HepG2 (cell line): ENCODE measurements around the gene ATG9A. TPM values are rescaled to one million over a fixed set of nuclear protein-coding genes. Genes with fewer than 3 reads are reported as not detected.

Source experiments
- ARNTL ChIP-seq: sonication (generic); formaldehyde crosslinking; IDR thresholded peaks from 2 replicates; pipeline ENCODE4 v1.4.0; 2020; ENCODE audit warnings: mild to moderate bottlenecking, missing genetic modification reagents
- BRCA1 ChIP-seq: sonication (generic); formaldehyde crosslinking; IDR thresholded peaks from 2 replicates; pipeline ENCODE4 v1.4.0; 2020; ENCODE audit warnings: missing genetic modification reagents
- CREB1 ChIP-seq, 2 experiments: fragments of 450-650 bp in 1 of 2; IDR thresholded peaks; 2 replicates each; pipeline ENCODE4 v1.6.1; 2016 to 2017; ENCODE audit warnings: control low read depth in 1 of 2, mild to moderate bottlenecking in 1 of 2, missing compliant biosample characterization in 1 of 2, missing genetic modification characterization in 1 of 2
- FOXA1 ChIP-seq, 2 experiments: fragments of 450-650 bp in 1 of 2; sonication (generic) in 1 of 2; formaldehyde crosslinking in 1 of 2; IDR thresholded peaks; 2 replicates each; pipeline versions ENCODE4 v1.4.0 to v1.6.1; 2016 to 2020; ENCODE audit warnings: missing genetic modification reagents in 1 of 2
- GLI4 ChIP-seq: sonication (generic); formaldehyde crosslinking; IDR thresholded peaks from 2 replicates; pipeline ENCODE4 v1.5.1; 2020; ENCODE audit warnings: missing genetic modification reagents, mild to moderate bottlenecking, moderate library complexity, borderline replicate concordance
- HES4 ChIP-seq: sonication (generic); formaldehyde crosslinking; IDR thresholded peaks from 2 replicates; pipeline ENCODE4 v1.9.0; 2021; ENCODE audit warnings: mild to moderate bottlenecking, missing genetic modification reagents, borderline replicate concordance
- HNF4A ChIP-seq: sonication (generic); formaldehyde crosslinking; IDR thresholded peaks from 2 replicates; pipeline ENCODE4 v1.4.0; 2020; ENCODE audit warnings: missing genetic modification reagents
- HNF4G ChIP-seq, 2 experiments: sonication (generic) in 1 of 2; formaldehyde crosslinking in 1 of 2; IDR thresholded peaks; 2 replicates each; pipeline versions ENCODE4 v1.4.0 to v1.6.1; 2011 to 2020; ENCODE audit warnings: borderline replicate concordance in 2 of 2, low read depth in 2 of 2, mild to moderate bottlenecking in 2 of 2, low read length in 1 of 2, missing genetic modification reagents in 1 of 2, moderate library complexity in 1 of 2
- HOXD1 ChIP-seq: sonication (generic); formaldehyde crosslinking; IDR thresholded peaks from 2 replicates; pipeline ENCODE4 v1.5.0; 2020; ENCODE audit warnings: missing genetic modification reagents
- NCOR1 ChIP-seq: fragments of 200-600 bp; sonication (generic); IDR thresholded peaks from 2 replicates; pipeline ENCODE4 v1.7.0; 2017; ENCODE audit warnings: antibody characterized with exemption, low read length, borderline replicate concordance
- NFE2L2 ChIP-seq: fragments of 150-350 bp; IDR thresholded peaks from 2 replicates; pipeline ENCODE4 v1.6.1; 2014; ENCODE audit warnings: low read length
- PAWR ChIP-seq: sonication (generic); formaldehyde crosslinking; IDR thresholded peaks from 2 replicates; pipeline ENCODE4 v1.4.0; 2020; ENCODE audit warnings: missing genetic modification reagents, mild to moderate bottlenecking, borderline replicate concordance
- RELA ChIP-seq: sonication (generic); formaldehyde crosslinking; IDR thresholded peaks from 2 replicates; pipeline ENCODE4 v1.4.0; 2020; ENCODE audit warnings: missing genetic modification reagents
- SRSF4 ChIP-seq: fragments of 200-400 bp; formaldehyde crosslinking; IDR thresholded peaks from one replicate; pipeline ENCODE4 v1.6.1; 2018; ENCODE audit warnings: mild to moderate bottlenecking, low read depth, low read length, moderate library complexity; ENCODE audit not compliant: poor library complexity, severe bottlenecking
- ZEB1 ChIP-seq: IDR thresholded peaks from 2 replicates; pipeline ENCODE4 v1.6.1; 2012; ENCODE audit warnings: mild to moderate bottlenecking, low read depth, inconsistent platforms; ENCODE audit not compliant: insufficient replicate concordance
- ZMYM4 ChIP-seq: sonication (generic); formaldehyde crosslinking; IDR thresholded peaks from 2 replicates; pipeline ENCODE4 v1.8.1; 2023; ENCODE audit warnings: mild to moderate bottlenecking, missing genetic modification reagents
- ZNF12 ChIP-seq: sonication (generic); formaldehyde crosslinking; IDR thresholded peaks from 2 replicates; pipeline ENCODE4 v1.5.0; 2020; ENCODE audit warnings: missing genetic modification reagents
- ZNF124 ChIP-seq: sonication (generic); formaldehyde crosslinking; IDR thresholded peaks from 2 replicates; pipeline ENCODE4 v1.4.0; 2020; ENCODE audit warnings: missing genetic modification reagents
- ZNF160 ChIP-seq: sonication (generic); formaldehyde crosslinking; IDR thresholded peaks from 2 replicates; pipeline ENCODE4 v1.8.0; 2022; ENCODE audit warnings: mild to moderate bottlenecking, inconsistent platforms, missing genetic modification reagents
- ZNF431 ChIP-seq: sonication (generic); formaldehyde crosslinking; IDR thresholded peaks from 2 replicates; pipeline ENCODE4 v1.9.0; 2022; ENCODE audit warnings: missing genetic modification reagents, low read depth, mild to moderate bottlenecking, borderline replicate concordance
- ZNF7 ChIP-seq: IDR thresholded peaks from 2 replicates; pipeline ENCODE4 v1.6.1; 2016; ENCODE audit warnings: missing biosample characterization, missing genetic modification reagents
- ZNF713 ChIP-seq: sonication (generic); formaldehyde crosslinking; IDR thresholded peaks from 2 replicates; pipeline ENCODE4 v1.4.0; 2020; ENCODE audit warnings: mild to moderate bottlenecking, missing genetic modification reagents
- ZNF720 ChIP-seq: sonication (generic); formaldehyde crosslinking; IDR thresholded peaks from 2 replicates; pipeline ENCODE4 v1.4.0; 2020; ENCODE audit warnings: missing genetic modification reagents
- ZNF883 ChIP-seq: sonication (generic); formaldehyde crosslinking; IDR thresholded peaks from 2 replicates; pipeline ENCODE4 v1.5.1; 2020; ENCODE audit warnings: mild to moderate bottlenecking, missing genetic modification reagents; ENCODE audit errors: not compliant biosample characterization
- polyA plus RNA-seq, 8 experiments: library from polyadenylated mRNA; depleted of rRNA in 3 of 8; stranded (reverse) in 7 of 8; unstranded in 1 of 8; fragments of >200 nt; fragmentation: Illumina TruSeq in 4 of 8; extraction: Trizol in 4 of 8; gene quantifications; 2 replicates each; pipeline versions ENCODE4 v1.2.1 to v1.2.3, GENCODE V29; 2011 to 2016; ENCODE audit warnings: low read depth in 4 of 8, missing spikeins in 1 of 8, mixed read lengths in 1 of 8; ENCODE audit not compliant: insufficient read depth in 1 of 8
- total RNA-seq, 5 experiments: library from RNA; depleted of rRNA; stranded (reverse); fragments of >200 nt; fragmentation: Illumina TruSeq; extraction: Trizol; gene quantifications; 2 replicates each; pipeline ENCODE4 v1.2.3, GENCODE V29; 2016; ENCODE audit warnings: low read depth in 1 of 5
- TF ChIP-seq, protein P1 (sequence below): sonication (generic); formaldehyde crosslinking; IDR thresholded peaks from 2 replicates; pipeline ENCODE4 v1.8.0; 2022; ENCODE audit warnings: mild to moderate bottlenecking, missing genetic modification reagents
- TF ChIP-seq, protein P2 (sequence below): sonication (generic); formaldehyde crosslinking; IDR thresholded peaks from 2 replicates; pipeline ENCODE4 v1.4.0; 2020; ENCODE audit warnings: missing genetic modification reagents
- TF ChIP-seq, protein P3 (sequence below): sonication (generic); formaldehyde crosslinking; IDR thresholded peaks from 2 replicates; pipeline ENCODE4 v1.8.0; 2022; ENCODE audit warnings: low read depth, missing genetic modification reagents

Gene ATG9A
- total and polyA plus RNA-seq, 2 of the 13 experiments (the other 11 are each of a cell fraction or from before 2014, with no cell fraction given): 35.0 to 131 TPM

DNA sequence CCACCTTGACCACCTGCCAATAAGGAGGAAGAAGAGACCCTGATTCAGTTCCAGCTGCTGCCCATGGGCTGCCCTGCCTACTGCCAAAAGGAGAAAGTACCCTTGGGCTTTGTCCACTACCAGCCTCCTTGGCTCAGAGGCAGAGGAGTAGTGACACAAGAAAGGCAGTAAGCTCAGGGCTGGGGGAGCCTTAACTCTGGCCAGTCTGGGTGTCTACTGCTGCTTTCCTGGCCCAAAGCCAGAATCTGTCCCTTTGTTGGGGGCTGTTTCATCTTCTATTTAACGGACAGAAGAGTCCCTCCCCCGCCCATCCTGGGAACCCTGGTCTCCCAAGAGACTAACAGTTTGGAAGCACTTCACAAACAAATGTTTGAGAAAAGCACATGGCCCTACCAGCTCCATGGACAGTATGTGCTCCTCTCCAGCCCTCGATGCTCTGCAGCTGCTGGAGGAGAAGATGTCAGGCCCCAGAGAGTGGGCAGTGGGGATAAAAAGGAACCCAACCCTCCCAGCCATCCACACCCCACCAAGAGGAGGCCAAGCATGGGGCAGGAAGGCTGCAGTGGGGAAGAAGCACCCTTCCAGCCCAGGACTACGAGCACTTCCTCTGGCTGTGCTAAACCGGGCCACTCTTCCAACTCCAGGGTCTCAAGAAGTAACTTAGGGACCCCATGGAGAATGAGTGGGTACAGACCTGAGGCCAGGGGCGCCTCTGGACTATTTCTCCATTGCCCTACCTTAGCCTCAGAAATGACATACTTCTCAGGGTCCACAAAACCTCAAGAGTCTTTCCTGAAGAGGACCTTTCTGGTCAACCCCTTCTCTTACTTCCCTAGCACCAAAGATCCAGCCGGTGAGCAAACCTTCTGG, 1.2 kb downstream of the ATG9A start (continued):
- TF ChIP-seq, protein P1, sequence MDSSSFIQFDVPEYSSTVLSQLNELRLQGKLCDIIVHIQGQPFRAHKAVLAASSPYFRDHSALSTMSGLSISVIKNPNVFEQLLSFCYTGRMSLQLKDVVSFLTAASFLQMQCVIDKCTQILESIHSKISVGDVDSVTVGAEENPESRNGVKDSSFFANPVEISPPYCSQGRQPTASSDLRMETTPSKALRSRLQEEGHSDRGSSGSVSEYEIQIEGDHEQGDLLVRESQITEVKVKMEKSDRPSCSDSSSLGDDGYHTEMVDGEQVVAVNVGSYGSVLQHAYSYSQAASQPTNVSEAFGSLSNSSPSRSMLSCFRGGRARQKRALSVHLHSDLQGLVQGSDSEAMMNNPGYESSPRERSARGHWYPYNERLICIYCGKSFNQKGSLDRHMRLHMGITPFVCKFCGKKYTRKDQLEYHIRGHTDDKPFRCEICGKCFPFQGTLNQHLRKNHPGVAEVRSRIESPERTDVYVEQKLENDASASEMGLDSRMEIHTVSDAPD (CRISPR knock-in tag): no peak
- no peak for TF ChIP-seq HNF4G (IDR thresholded peaks at IDR 0.05; ENCODE audit: borderline replicate concordance, low read depth, low read length)
- no peak for TF ChIP-seq HNF4G (CRISPR knock-in tag; IDR thresholded peaks at IDR 0.05; ENCODE audit: borderline replicate concordance, low read depth)
- no peak for TF ChIP-seq FOXA1 (IDR thresholded peaks at IDR 0.05)
- TF ChIP-seq FOXA1 (CRISPR knock-in tag; IDR thresholded peaks at IDR 0.05): no peak
- TF ChIP-seq ZNF160 (CRISPR knock-in tag): no peak
- no peak for TF ChIP-seq ZMYM4
- TF ChIP-seq ZNF431 (CRISPR knock-in tag): no peak
- TF ChIP-seq, protein P2, sequence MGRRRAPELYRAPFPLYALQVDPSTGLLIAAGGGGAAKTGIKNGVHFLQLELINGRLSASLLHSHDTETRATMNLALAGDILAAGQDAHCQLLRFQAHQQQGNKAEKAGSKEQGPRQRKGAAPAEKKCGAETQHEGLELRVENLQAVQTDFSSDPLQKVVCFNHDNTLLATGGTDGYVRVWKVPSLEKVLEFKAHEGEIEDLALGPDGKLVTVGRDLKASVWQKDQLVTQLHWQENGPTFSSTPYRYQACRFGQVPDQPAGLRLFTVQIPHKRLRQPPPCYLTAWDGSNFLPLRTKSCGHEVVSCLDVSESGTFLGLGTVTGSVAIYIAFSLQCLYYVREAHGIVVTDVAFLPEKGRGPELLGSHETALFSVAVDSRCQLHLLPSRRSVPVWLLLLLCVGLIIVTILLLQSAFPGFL: 0 out of 2 replicates have a peak, but pooled peaks have one; percentile 85
- no peak for TF ChIP-seq ZNF124 (CRISPR knock-in tag)
- TF ChIP-seq GLI4: no peak
- no peak for TF ChIP-seq BRCA1
- TF ChIP-seq, protein P3, sequence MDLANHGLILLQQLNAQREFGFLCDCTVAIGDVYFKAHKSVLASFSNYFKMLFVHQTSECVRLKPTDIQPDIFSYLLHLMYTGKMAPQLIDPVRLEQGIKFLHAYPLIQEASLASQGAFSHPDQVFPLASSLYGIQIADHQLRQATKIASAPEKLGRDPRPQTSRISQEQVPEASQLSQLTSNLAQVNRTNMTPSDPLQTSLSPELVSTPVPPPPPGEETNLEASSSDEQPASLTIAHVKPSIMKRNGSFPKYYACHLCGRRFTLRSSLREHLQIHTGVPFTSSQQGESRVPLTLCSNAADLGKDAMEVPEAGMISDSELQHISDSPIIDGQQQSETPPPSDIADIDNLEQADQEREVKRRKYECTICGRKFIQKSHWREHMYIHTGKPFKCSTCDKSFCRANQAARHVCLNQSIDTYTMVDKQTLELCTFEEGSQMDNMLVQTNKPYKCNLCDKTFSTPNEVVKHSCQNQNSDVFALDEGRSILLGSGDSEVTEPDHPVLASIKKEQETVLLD (CRISPR knock-in tag): no peak
- no peak for TF ChIP-seq CREB1 (IDR thresholded peaks at IDR 0.05)
- TF ChIP-seq CREB1 (CRISPR knock-in tag; IDR thresholded peaks at IDR 0.05): no peak
- TF ChIP-seq RELA: no peak
- no peak for TF ChIP-seq NCOR1
- TF ChIP-seq HNF4A (CRISPR knock-in tag): no peak
- no peak for TF ChIP-seq ZNF883 (CRISPR knock-in tag)
- no peak for TF ChIP-seq ZNF7 (CRISPR knock-in tag)
- no peak for TF ChIP-seq ZNF720 (CRISPR knock-in tag)
- TF ChIP-seq ZNF12 (CRISPR knock-in tag): no peak
- TF ChIP-seq SRSF4: no peak
- TF ChIP-seq HES4 (CRISPR knock-in tag): no peak; the same call in 1 of the 2 replicates
- TF ChIP-seq ARNTL (CRISPR knock-in tag): 0 out of 2 replicates have a peak, but pooled peaks have one; percentile 12
- no peak for TF ChIP-seq ZNF713
- TF ChIP-seq ZEB1: no peak
- TF ChIP-seq NFE2L2: no peak
- TF ChIP-seq PAWR: no peak
- TF ChIP-seq HOXD1 (CRISPR knock-in tag): no peak
